ENCODE results near the gene UPF3A. TPM values are rescaled to one million over a fixed set of nuclear protein-coding genes. Genes with fewer than 3 reads are reported as not detected.

Gene UPF3A
- total and polyA plus RNA-seq, 9 of the 15 experiments (the other 6 are each of a cell fraction or from before 2014, with no cell fraction given): 15.6 to 76.5 (median 40.9) TPM

- TF ChIP-seq SFPQ (IDR thresholded peaks at IDR 0.05; ENCODE audit: low read depth, low read length) (no peak), ZBTB11 (CRISPR knock-in tag; IDR thresholded peaks at IDR 0.05) (peak in 1 of 3 experiments; percentile 45; a peak in 1 of 6 replicates), KLF16 (IDR thresholded peaks at IDR 0.05) (peak; percentile 23; the same call in 1 of the 2 replicates), MBD1 (CRISPR knock-in tag; IDR thresholded peaks at IDR 0.05) (no peak), SMARCE1 (IDR thresholded peaks at IDR 0.05) (peak; percentile 53; the same call in 1 of the 2 replicates), SMARCC2 (IDR thresholded peaks at IDR 0.05; ENCODE audit: low read depth) (no peak), SMARCA5 (IDR thresholded peaks at IDR 0.05) (no peak), ZNF699 (CRISPR knock-in tag; IDR thresholded peaks at IDR 0.05; ENCODE audit: insufficient replicate concordance) (no peak), LEF1 (IDR thresholded peaks at IDR 0.05) (no peak), FUS (optimal IDR thresholded peaks at IDR 0.05; ENCODE audit: low read depth, low read length) (no peak), SAP30 (IDR thresholded peaks at IDR 0.05; ENCODE audit: borderline replicate concordance, insufficient read depth, low read depth, low read length, poor library complexity, severe bottlenecking) (no peak), GATA2 (CRISPR knock-in tag; IDR thresholded peaks at IDR 0.05) (peak; percentile 64; the same call in 1 of the 2 replicates), HEY1 (CRISPR knock-in tag; IDR thresholded peaks at IDR 0.05; ENCODE audit: borderline replicate concordance) (no peak), TAF15 (IDR thresholded peaks at IDR 0.05; ENCODE audit: low read depth, low read length) (no peak), HINFP (tag; conservative IDR thresholded peaks at IDR 0.05; ENCODE audit: low read depth) (no peak), PTRF (tag; IDR thresholded peaks at IDR 0.05) (no peak), HNRNPUL1 (IDR thresholded peaks at IDR 0.05; ENCODE audit: low read length) (no peak)
Measured at GRCh38 chr13:114237415-114238112, 43.8 kb upstream of the UPF3A start (continued).

All from K562 (cell line).